GM19351 (cell line): ENCODE results near the gene ABCG8.
"Not testable (repeated sequence)": the region's sequence is repeated elsewhere in the genome, so short reads cannot be mapped to it uniquely, and the experiment has no call there.

ENCODE experiments used
- ATAC-seq: cut with Tn5 transposase; IDR thresholded peaks from one replicate; pipeline ENCODE4 v1.9.1; 2021; ENCODE audit warnings: mild to moderate bottlenecking, moderate library complexity; ENCODE audit not compliant: unreplicated experiment

Gene ABCG8

GRCh38 chr2:43906448-43907109 is 67.8 kb downstream of the ABCG8 start:
- ATAC-seq = no peak

- not testable (repeated sequence) for ATAC-seq
Observed at GRCh38 chr2:43911136-43911790, 72.5 kb downstream of the ABCG8 start.

- no peak for ATAC-seq
Observed at GRCh38 chr2:43924463-43924862, 85.7 kb downstream of the ABCG8 start.

GRCh38 chr2:43925431-43925830 is 86.7 kb downstream of the ABCG8 start:
- no peak for ATAC-seq

- no peak for ATAC-seq
Observed at GRCh38 chr2:43927442-43927841, 88.7 kb downstream of the ABCG8 start.

GRCh38 chr2:43931293-43931692 is 92.5 kb downstream of the ABCG8 start:
- ATAC-seq = no peak
